Measurements from ENCODE around the gene SELENOP. TPM values are rescaled to one million over a fixed set of nuclear protein-coding genes. Genes with fewer than 3 reads are reported as not detected.

The SELENOP gene
- total and polyA plus RNA-seq, 9 of the 15 experiments (the other 6 are each of a cell fraction or from before 2014, with no cell fraction given), result 3.2 to 6.3 (median 4.5) TPM

- TF ChIP-seq CHD4 (IDR thresholded peaks at IDR 0.05; ENCODE audit: insufficient read depth, insufficient replicate concordance, low read depth, low read length, poor library complexity, severe bottlenecking) (no peak), HOMEZ (CRISPR knock-in tag; IDR thresholded peaks at IDR 0.05) (no peak), CTBP1 (IDR thresholded peaks at IDR 0.05; ENCODE audit: borderline replicate concordance) (no peak; the same call in 1 of the 2 replicates), ZNF766 (CRISPR knock-in tag; conservative IDR thresholded peaks at IDR 0.05) (0 out of 2 replicates have a peak, but pooled peaks have one; percentile 31), KDM4B (IDR thresholded peaks at IDR 0.05; ENCODE audit: borderline replicate concordance in 2 of 2, low read depth in 1 of 2) (no peak), ARID1B (IDR thresholded peaks at IDR 0.05) (peak; percentile 58), WHSC1 (IDR thresholded peaks at IDR 0.05; ENCODE audit: low read length) (no peak), ATF7 (IDR thresholded peaks at IDR 0.05) (0 out of 2 replicates have a peak, but pooled peaks have one; percentile 19), C11orf30 (IDR thresholded peaks at IDR 0.05; ENCODE audit: low read depth) (peak; percentile 88), U2AF2 (optimal IDR thresholded peaks at IDR 0.05; ENCODE audit: low read depth, low read length) (no peak), ZFP91 (CRISPR knock-in tag; IDR thresholded peaks at IDR 0.05) (no peak), NELFE (IDR thresholded peaks at IDR 0.05; ENCODE audit: insufficient read depth, insufficient read length) (no peak), MAFK (IDR thresholded peaks at IDR 0.05; ENCODE audit: low read length) (peak; percentile 57), CLOCK (CRISPR knock-in tag; IDR thresholded peaks at IDR 0.05; ENCODE audit: borderline replicate concordance) (no peak), NR3C1 (CRISPR knock-in tag; IDR thresholded peaks at IDR 0.05) (no peak), RBFOX2 (IDR thresholded peaks at IDR 0.05; ENCODE audit: low read depth, low read length) (no peak), ZNF707 (CRISPR knock-in tag; conservative IDR thresholded peaks at IDR 0.05) (no peak)
- TF ChIP-seq, protein P1, sequence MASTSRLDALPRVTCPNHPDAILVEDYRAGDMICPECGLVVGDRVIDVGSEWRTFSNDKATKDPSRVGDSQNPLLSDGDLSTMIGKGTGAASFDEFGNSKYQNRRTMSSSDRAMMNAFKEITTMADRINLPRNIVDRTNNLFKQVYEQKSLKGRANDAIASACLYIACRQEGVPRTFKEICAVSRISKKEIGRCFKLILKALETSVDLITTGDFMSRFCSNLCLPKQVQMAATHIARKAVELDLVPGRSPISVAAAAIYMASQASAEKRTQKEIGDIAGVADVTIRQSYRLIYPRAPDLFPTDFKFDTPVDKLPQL (IDR thresholded peaks at IDR 0.05; ENCODE audit: extremely low read depth, insufficient read length), result no peak
- TF ChIP-seq, protein P2, sequence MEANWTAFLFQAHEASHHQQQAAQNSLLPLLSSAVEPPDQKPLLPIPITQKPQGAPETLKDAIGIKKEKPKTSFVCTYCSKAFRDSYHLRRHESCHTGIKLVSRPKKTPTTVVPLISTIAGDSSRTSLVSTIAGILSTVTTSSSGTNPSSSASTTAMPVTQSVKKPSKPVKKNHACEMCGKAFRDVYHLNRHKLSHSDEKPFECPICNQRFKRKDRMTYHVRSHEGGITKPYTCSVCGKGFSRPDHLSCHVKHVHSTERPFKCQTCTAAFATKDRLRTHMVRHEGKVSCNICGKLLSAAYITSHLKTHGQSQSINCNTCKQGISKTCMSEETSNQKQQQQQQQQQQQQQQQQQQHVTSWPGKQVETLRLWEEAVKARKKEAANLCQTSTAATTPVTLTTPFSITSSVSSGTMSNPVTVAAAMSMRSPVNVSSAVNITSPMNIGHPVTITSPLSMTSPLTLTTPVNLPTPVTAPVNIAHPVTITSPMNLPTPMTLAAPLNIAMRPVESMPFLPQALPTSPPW (CRISPR knock-in tag; IDR thresholded peaks at IDR 0.05), result no peak
Measured at GRCh38 chr5:42830924-42831323, 19.2 kb upstream of the SELENOP start (continued).

All from K562 (cell line).